Adrenal gland (tissue), 12 donors: Measurements from ENCODE around the gene STK32C. TPM values are rescaled to one million over a fixed set of nuclear protein-coding genes. Genes with fewer than 3 reads are reported as not detected.

ENCODE experiments used
- DNase-seq, 7 donors: peaks; one replicate each; pipeline ENCODE4 v3.0.0-alpha.2; 2019 to 2020
- H3K27ac ChIP-seq, 5 donors: fragments of 200-600 bp; sonication (generic) in 4 of 5; 1 replicate in 3 of 5; 2 replicates in 2 of 5; pipeline versions ENCODE4 v1.5.1 to v1.8.0; 2016 to 2020; ENCODE audit warnings: mild to moderate bottlenecking in 1 of 5
- H3K27me3 ChIP-seq: fragments of 200-600 bp; 2 replicates; pipeline ENCODE4 v1.8.0; 2021
- H3K36me3 ChIP-seq, 2 donors: fragments of 200-600 bp; replicated peaks in 1 of 2; 1 replicate in 1 of 2; 2 replicates in 1 of 2; pipeline versions ENCODE4 v1.5.1 to v1.8.0; 2018 to 2022
- H3K4me1 ChIP-seq, 2 donors: fragments of 200-600 bp; replicated peaks in 1 of 2; 1 replicate in 1 of 2; 2 replicates in 1 of 2; pipeline versions ENCODE4 v1.5.1 to v1.8.0; 2018 to 2021
- H3K4me3 ChIP-seq, 4 donors: fragments of 200-600 bp; sonication (generic) in 3 of 4; one replicate each; pipeline ENCODE4 v1.5.1; 2016 to 2018
- H3K9me3 ChIP-seq, 3 donors: fragments of 200-600 bp; sonication (generic) in 1 of 3; replicated peaks in 1 of 3; 1 replicate in 2 of 3; 2 replicates in 1 of 3; pipeline versions ENCODE4 v1.5.1 to v1.8.0; 2016 to 2021
- POLR2A ChIP-seq, 2 donors: fragments of 450-650 bp; IDR thresholded peaks; one replicate each; pipeline ENCODE4 v1.6.1; 2017; ENCODE audit warnings: antibody characterized with exemption in 2 of 2, mild to moderate bottlenecking in 2 of 2, moderate library complexity in 1 of 2
- WGBS, 4 donors: extraction: QIAGEN DNeasy Blood & Tissue Kit in 2 of 4; methylation state at CpG; one replicate each; pipeline versions ENCODE4 v1.1.5 to v1.1.7; 2013 to 2017; 5-methylcytosine and 5-hydroxymethylcytosine counted together
- intact Hi-C, 2 donors: fragments of 100-400 bp; cut with DNase I; formaldehyde crosslinking; loops; one replicate each; pipeline versions ENCODE4 v1.14.1 to v1.15.0; 2022 to 2023
- polyA plus RNA-seq, 3 donors: library from polyadenylated mRNA; stranded (reverse); fragments of 200-250 nt in 2 of 3; fragments of 350-450 nt in 1 of 3; fragmentation: Illumina TruSeq in 1 of 3; extraction: RNeasy Lipid Tissue Mini Kit (QIAGEN cat#74804) in 1 of 3; gene quantifications; one replicate each; pipeline ENCODE4 v1.2.3, GENCODE V29; 2013 to 2014
- total RNA-seq, 9 donors: library from RNA; depleted of rRNA in 4 of 9; stranded (reverse); fragments of >200 nt in 4 of 9; fragments of 120-200 nt in 1 of 9; fragmentation: NEBNext Ultra II Directional in 1 of 9; extraction: Animal tissue kit (Norgen Biotek cat#: 25700) in 1 of 9; gene quantifications; one replicate each; pipeline versions ENCODE4 v1.1.0 to v1.2.4, GENCODE V29; 2013 to 2023
- TF ChIP-seq, protein P1 (sequence below), 6 experiments: fragments of 450-650 bp in 4 of 6; fragments of 200-600 bp in 2 of 6; sonication (generic) in 1 of 6; IDR thresholded peaks; 1 replicate in 5 of 6; 2 replicates in 1 of 6; pipeline versions ENCODE4 v1.5.1 to v1.8.0; 2016 to 2021; ENCODE audit warnings: antibody characterized with exemption in 6 of 6, mild to moderate bottlenecking in 2 of 6, moderate library complexity in 1 of 6
- donor health status: healthy with polysubstance abuse.
- donor health status: Bipolar disorder and iron deficiency.
- donor health status: DM: yes; HTN: yes; CAD: no.
- donor health status: DM: no; HTN: no; CAD: no.
- donor health status: DM: no; HTN: no; CAD: no.
- donor health status: DM: yes; HTN: yes; CAD: no.

The STK32C gene
- total and polyA plus RNA-seq, 12 donors, result 2.8 to 36.5 (median 15.9) TPM

- WGBS, 4 donors, result 9 to 18% (median 10%) methylated on average over 9 to 16 of the region's 16 CpGs
- intact Hi-C loops, result no loop called here
- TF ChIP-seq, protein P1, sequence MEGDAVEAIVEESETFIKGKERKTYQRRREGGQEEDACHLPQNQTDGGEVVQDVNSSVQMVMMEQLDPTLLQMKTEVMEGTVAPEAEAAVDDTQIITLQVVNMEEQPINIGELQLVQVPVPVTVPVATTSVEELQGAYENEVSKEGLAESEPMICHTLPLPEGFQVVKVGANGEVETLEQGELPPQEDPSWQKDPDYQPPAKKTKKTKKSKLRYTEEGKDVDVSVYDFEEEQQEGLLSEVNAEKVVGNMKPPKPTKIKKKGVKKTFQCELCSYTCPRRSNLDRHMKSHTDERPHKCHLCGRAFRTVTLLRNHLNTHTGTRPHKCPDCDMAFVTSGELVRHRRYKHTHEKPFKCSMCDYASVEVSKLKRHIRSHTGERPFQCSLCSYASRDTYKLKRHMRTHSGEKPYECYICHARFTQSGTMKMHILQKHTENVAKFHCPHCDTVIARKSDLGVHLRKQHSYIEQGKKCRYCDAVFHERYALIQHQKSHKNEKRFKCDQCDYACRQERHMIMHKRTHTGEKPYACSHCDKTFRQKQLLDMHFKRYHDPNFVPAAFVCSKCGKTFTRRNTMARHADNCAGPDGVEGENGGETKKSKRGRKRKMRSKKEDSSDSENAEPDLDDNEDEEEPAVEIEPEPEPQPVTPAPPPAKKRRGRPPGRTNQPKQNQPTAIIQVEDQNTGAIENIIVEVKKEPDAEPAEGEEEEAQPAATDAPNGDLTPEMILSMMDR (IDR thresholded peaks at IDR 0.05), result no peak
- no peak for TF ChIP-seq POLR2A (IDR thresholded peaks at IDR 0.05)
- Histone ChIP-seq H3K4me3 (peak overlapping the region; percentile 12 to 73 (median 60)), H3K27me3 (no peaks in the 10 kb centered on the region), H3K27ac (peak overlapping the region in 4 of 5 donors; percentile 3 to 73 (median 28)), H3K9me3 (no peaks in the 10 kb centered on the region), H3K36me3 (no peaks in the 10 kb centered on the region), H3K4me1 (peaks cover 29 to 47% of the 10 kb centered on the region in 2 donors)
- no peak for DNase-seq
These were observed 24.6 kb upstream of the STK32C start for GRCh38 chr10:132332433-132332754.

GRCh38 chr10:132331601-132332432 is 24.1 kb upstream of the STK32C start, which contains the start of gene LRRC27:
Gene LRRC27 (plus strand): TSS chr10:132332193. CDS start chr10:132333525, 1,332 bp downstream.
- peak; percentile 98 to 100 (median 99) for DNase-seq
- H3K27ac ChIP-seq, result peak within 1 kb of the TSS in 4 of 5 donors; percentile 79 to 89 (median 84)
- WGBS, 4 donors, result 0 to 1% (median 0%) methylated on average over 2 to 87 of the region's 89 CpGs
- peaks cover 29 to 47% of the 10 kb centered on the region in 2 donors for H3K4me1 ChIP-seq
- peak within 1 kb of the TSS; percentile 12 to 95 (median 60) for H3K4me3 ChIP-seq
- TF ChIP-seq, protein P1 (IDR thresholded peaks at IDR 0.05), result no peak
- TF ChIP-seq POLR2A (IDR thresholded peaks at IDR 0.05), result no peak
- H3K9me3 ChIP-seq, result no peaks in the 10 kb centered on the region
- intact Hi-C loops, result no loop called here
- H3K36me3 ChIP-seq, result no peaks in the 10 kb centered on the region
- no peaks in the 10 kb centered on the region for H3K27me3 ChIP-seq

- 89 to 93% (median 91%) methylated on average over 8 of the region's 8 CpGs for WGBS, 4 donors
- TF ChIP-seq, protein P1 (IDR thresholded peaks at IDR 0.05), result no peak
- Histone ChIP-seq H3K27ac (peak overlapping the region in 2 of 5 donors; percentile 54 to 89), H3K4me3 (peak overlapping the region in 1 of 4 donors; percentile 69), H3K9me3 (no peaks in the 10 kb centered on the region), H3K27me3 (no peaks in the 10 kb centered on the region), H3K4me1 (peaks cover 29 to 38% of the 10 kb centered on the region in 2 donors), H3K36me3 (no peaks in the 10 kb centered on the region)
- intact Hi-C loops, result no loop called here
- no peak for DNase-seq
These were observed 22.7 kb upstream of the STK32C start for GRCh38 chr10:132330486-132330833.

GRCh38 chr10:132329565-132330485 is 22.1 kb upstream of the STK32C start:
- peaks cover 29 to 38% of the 10 kb centered on the region in 2 donors for H3K4me1 ChIP-seq
- H3K36me3 ChIP-seq, result no peaks in the 10 kb centered on the region
- peak overlapping the region in 2 of 5 donors; percentile 34 to 54 for H3K27ac ChIP-seq
- H3K4me3 ChIP-seq, result peak overlapping the region in 1 of 4 donors; percentile 69
- H3K27me3 ChIP-seq, result no peaks in the 10 kb centered on the region
- TF ChIP-seq POLR2A (IDR thresholded peaks at IDR 0.05), result no peak
- TF ChIP-seq, protein P1 (IDR thresholded peaks at IDR 0.05), result no peak
- no peak for DNase-seq
- WGBS, 4 donors, result 70 to 84% (median 71%) methylated on average over 23 of the region's 23 CpGs
- H3K9me3 ChIP-seq, result no peaks in the 10 kb centered on the region
- intact Hi-C loops, result no loop called here
